Activated CD8-positive, alpha-beta memory T cell treated with anti-CD3 and anti-CD28 coated beads, Interleukin-2, amount 50 U/mL, for 48 hours (primary cell): ENCODE data around the gene WDR90.

Source experiments
- DNase-seq: peaks from one replicate; pipeline ENCODE4 v3.0.0-alpha.2; 2020

The WDR90 gene

DNA sequence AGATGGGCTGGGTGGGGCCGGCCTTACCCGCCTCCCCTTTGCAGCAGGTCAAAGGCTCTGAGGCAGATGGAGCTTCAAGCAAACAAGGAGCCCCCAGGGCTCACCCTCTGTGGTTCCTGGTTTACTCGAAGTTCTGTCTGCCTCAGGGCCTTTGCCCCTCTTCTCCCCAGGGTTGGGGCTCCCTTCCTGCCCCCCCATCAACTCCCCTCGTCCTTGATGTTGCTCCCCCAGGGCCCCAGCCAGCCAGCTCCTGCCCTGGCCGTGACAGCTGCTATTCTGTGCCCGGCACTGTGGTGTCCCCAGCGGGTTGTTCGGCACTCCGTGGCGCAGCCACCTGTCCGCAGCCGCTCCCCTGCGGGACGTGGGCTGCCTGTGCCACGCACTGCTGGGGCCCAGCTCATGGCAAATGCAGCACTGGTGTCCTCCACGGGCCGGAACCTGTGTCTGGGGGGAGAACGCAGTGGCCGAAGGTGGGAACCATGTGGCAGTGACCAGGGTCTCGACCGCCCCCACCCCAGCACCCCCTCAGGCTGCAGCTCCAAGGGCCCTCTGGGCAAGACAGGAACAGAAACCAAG lies 61.4 kb downstream of the WDR90 start:
- DNase-seq, result no peak

- DNase-seq, result no peak
Measured at GRCh38 chr16:711084-711483, 61.9 kb downstream of the WDR90 start.

DNA sequence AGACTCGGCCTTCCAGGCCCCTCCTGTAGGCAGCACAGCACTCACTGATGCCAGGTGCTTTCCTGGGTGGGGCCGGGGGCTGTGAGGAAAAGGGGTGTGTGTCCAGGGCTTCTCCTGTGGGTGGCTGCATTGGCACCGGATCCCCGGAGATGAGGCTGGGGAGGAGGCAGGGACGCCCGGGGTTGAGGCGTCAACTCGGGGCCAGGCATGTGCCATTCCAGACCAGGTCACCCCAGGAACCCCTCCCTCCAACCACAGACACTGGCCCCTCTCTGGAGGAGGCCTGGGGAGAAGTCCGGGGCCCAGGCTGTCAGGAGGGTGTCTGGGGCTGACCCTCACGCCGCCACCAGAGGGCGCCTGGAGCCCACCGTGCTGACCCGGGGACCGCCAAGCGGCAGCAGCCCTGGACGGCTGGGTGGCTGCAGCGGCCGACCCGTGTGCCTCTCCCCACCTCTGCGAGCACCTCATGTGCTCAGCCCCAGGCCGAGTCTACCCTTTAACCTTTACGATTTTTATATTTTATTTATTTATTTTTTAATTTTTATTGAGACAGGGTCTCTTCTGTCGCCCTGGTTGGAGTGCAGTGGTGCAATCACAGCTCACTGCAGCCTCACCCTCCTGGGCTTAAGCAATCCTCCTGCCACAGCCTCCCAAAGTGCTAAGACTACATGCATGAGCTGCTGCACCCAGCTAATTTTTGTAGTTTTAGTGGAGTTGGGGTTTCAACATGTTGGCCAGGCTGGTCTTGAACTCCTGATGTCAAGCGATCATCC lies 62.6 kb downstream of the WDR90 start:
- DNase-seq, result peak; percentile 95

GRCh38 chr16:712740-713250 lies 63.6 kb downstream of the WDR90 start:
- DNase-seq, result peak; percentile 83

GRCh38 chr16:714079-714478 lies 64.9 kb downstream of the WDR90 start:
- no peak for DNase-seq

- DNase-seq, result peak; percentile 97
Measured at GRCh38 chr16:714558-715476, 65.7 kb downstream of the WDR90 start, which contains the start of gene METRN. METRN (plus strand) TSS chr16:715118; CDS start chr16:715290, 172 bp downstream.

GRCh38 chr16:715477-716199 lies 66.5 kb downstream of the WDR90 start:
- DNase-seq, result no peak

GRCh38 chr16:716200-716568 lies 67.0 kb downstream of the WDR90 start:
- no peak for DNase-seq

- no peak for DNase-seq
Measured at GRCh38 chr16:716768-717325, 67.7 kb downstream of the WDR90 start.
